Dermis microvascular lymphatic vessel endothelial cell (primary cell): ENCODE results near the gene UGT1A10. TPM values are rescaled to one million over a fixed set of nuclear protein-coding genes. Genes with fewer than 3 reads are reported as not detected.

ENCODE experiments used
- DNase-seq, 2 donors: peaks; one replicate each; pipeline versions ENCODE4 v3.0.0 to v3.0.0-alpha.2; 2010; ENCODE audit warnings: low read depth in 2 of 2
- total RNA-seq: library from RNA; depleted of rRNA; stranded (reverse); fragments of >200 nt; gene quantifications from 2 replicates; pipeline ENCODE4 v1.2.1, GENCODE V29; 2014

Gene UGT1A10
- total RNA-seq, 1 donor from 2014 or later: not detected

DNA sequence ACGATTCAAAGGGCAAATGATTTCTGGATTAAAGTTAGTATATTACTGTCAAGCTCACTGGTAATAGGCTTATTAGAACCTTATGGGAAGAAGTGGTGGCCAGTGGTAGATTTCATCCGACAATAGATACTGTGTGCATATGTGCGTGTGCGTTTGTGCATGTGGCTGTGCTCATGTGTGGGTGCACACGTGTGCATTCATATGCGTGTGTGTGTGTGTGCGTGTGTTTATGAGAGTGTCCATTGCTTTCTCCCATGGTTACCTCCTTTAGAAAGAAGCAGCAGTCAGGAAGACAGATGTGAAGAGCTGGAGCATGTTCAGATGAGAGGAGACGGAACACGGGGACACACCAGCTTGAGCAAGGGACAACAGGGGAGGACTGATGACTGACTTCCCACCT is 133.0 kb downstream of the UGT1A10 start:
- DNase-seq: no peak

DNA sequence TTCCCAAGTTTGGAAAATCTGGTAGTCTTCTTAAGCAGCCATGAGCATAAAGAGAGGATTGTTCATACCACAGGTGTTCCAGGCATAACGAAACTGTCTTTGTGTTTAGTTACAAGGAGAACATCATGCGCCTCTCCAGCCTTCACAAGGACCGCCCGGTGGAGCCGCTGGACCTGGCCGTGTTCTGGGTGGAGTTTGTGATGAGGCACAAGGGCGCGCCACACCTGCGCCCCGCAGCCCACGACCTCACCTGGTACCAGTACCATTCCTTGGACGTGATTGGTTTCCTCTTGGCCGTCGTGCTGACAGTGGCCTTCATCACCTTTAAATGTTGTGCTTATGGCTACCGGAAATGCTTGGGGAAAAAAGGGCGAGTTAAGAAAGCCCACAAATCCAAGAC is 135.9 kb downstream of the UGT1A10 start:
- no peak for DNase-seq

DNA sequence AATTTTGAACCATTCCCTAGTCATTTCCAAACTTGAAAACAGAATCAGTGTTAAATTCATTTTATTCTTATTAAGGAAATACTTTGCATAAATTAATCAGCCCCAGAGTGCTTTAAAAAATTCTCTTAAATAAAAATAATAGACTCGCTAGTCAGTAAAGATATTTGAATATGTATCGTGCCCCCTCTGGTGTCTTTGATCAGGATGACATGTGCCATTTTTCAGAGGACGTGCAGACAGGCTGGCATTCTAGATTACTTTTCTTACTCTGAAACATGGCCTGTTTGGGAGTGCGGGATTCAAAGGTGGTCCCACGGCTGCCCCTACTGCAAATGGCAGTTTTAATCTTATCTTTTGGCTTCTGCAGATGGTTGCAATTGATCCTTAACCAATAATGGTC is 136.3 kb downstream of the UGT1A10 start:
- DNase-seq: no peak

DNA sequence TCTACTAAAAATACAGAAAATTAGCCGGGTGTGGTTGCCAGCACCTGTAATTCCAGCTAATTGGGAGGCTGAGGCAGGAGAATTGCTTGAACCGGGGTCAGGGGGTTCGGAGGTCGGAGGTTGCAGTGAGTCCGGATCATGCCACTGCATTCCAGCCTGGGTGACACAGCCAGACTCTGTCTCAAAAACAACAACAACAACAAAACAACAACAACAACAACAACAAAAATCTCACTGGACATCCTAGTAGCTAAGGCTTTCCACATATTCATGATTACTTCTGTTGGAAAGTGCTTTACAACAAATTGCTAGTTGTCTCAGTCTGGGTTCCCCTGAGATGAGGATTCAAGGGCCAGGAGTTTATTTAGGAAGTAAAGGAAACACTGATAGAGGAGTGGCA is 137.6 kb downstream of the UGT1A10 start:
- no peak for DNase-seq

DNA sequence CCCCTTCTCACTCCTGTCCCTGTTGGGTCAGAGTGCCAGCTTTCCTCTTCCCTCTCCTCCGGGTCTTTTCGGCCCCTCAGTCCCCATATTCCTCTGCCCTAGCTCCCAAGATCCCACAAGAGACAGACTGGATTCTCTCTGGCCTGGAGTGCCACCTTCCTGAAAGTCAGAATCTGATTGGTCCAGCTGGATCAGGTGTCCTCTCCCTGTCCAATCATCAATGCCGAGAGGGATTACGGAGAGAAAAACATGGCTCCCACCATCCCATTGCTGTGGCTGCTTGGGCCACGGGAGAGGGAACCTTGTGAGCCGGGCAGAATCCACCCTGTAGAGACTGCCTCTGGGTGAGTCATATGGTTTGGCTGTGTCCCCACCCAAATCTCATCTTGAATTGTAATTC is 139.2 kb downstream of the UGT1A10 start:
- DNase-seq: no peak

DNA sequence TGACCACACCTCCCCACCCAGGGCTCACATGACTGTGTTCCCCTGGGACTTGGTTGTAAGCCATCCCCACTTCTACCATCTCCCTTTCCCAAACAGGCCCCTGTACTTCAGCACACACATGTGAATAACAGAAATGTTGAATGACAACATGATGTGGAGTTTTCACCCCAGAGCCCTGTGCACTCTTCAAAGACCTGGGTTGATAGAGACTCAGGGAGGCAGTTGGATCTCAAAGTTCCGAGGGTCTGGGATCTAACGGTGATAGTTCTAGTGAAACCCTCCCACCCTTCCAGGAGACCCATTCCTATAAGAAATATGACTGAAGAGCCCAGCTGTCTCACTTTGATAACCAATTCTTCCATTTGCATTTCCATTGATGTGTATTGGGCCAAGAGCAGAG is 141.8 kb downstream of the UGT1A10 start, which contains the start of gene MROH2A:
Gene MROH2A (plus strand): TSS at position 301 of the 400 bp plus-strand sequence. CDS start 1,029 bp downstream, outside the sequence.
- no peak for DNase-seq

DNA sequence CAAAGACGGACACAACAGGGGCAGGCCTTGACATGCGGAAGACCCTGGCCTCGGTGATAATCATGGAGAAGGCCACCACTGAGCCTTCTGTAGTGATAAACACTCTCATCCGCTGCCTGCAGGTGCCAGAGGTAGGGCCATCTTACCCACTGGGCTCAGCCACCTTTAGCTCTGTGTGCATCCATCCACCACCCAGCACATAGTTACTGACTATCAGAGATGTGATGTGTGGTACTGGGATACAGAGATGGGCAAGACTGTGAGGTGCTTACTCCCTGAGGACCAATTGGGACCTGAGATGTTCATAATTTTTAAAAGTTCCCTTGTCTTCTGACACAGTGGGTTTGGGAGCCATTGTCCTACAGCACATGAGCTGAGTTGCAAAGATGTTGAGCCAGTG is 143.5 kb downstream of the UGT1A10 start:
- DNase-seq: no peak

DNA sequence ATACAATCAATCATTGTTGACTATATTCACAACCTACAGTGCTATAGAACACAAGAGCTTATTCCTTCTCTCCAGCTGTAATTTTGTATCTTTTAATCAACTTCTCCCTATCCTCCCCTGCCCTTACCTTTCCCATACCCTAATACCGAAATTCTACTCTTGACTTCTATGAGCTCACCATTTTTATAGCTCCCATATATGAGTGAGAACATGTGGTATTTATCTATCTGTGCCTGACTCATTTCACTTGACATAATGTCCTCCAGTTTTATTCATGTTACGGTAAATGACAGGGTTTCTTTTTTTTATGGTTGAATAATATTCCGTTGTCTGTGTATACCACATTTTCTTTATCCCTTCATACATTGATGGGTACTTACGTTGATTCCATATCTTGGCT is 144.5 kb downstream of the UGT1A10 start:
- no peak for DNase-seq

DNA sequence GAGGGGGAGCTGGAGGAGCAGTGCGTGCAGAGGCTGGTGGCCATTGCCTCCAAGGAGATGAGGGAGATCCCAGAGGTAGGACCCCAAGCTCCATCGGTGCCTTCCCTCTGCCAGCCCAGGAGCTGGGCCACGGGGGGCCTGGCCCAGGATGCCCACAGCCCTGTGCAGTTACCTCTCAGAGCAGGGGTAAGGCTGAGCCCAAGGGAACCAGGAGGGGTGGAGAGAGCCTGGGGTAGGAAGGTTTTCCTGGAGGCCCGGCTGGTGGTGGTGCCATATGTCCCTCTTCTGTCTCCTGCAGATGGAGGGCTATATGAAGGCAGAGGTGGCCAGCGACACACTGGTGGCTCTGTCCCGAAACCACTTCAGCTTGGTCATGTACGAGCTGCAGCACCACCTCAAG is 153.3 kb downstream of the UGT1A10 start:
- DNase-seq: no peak

DNA sequence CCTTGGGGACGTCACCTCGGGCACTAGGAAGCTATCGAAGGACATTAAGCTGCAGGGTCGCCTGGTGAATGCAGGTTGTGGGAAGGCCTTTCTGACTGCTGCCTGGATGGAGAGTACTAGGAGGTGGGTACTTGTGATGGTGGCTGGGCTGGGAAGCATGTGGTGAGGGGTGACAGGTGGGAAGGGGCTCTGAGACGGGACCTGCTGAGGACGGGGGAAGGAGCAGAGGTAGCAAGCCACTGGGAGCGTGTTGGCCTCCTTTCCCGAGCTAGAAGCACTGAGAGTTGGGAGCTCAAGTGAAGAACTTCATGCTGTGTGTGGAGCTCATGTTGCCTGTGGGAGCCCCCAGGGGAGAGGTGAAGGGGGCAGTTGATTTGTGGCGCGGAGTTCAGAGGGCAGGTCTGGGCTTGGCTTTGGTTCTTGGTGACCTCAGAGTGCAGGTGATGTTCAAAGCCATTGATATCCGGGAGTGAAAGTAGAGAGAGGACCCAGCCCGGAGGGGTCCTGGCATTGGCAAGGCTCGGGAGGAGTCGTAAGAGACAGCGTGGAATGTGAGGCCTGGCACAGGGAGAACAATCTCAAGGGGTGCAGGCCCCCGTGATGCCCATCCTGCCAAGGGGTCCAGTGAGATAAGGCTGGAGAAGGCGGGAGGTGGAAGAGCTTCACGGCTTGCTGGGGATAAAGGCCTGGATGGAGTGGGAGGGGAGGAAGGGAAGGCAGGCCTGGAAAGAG is 155.1 kb downstream of the UGT1A10 start:
- no peak for DNase-seq

DNA sequence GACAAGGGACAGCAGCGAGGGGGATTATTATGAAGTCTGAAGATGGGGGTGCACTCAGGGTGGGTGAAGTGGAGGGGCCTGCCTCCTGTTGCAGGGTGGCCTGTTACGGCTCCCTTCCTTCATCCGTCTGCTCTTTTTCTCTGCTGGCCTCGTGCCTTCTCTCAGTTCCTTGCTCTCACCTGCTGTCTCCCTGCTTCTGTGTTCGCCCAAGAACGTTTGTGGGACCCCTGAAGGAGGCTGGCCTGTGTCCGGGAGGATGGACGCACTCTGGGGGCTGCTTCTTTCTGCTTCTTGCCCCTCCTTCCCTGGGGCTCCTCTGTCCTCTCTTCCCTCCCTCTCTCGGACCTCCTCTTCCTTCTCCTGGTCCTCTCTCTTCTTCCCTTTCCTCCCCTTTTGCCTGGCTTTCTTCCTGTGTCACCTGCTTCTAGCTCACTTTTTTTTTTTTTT is 155.7 kb downstream of the UGT1A10 start:
- no peak for DNase-seq

DNA sequence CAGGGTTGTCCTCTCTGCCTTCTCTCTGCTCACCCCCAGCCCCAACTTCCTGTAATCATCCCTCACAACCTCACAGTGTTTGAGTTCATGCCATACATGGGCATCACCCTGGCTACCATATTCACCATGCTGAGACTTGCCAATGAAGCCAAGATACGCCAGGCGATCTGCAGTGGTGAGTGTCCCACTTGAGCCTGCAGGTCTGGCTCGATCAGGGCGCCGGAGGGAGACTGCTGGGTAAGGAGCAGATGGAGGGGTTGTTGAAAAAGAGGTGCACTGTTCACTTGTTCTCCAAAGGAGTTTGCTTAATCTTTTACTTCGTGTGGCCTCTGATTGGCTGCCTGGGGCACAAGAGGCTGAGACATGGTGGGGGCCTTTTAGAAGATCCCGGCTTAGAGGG is 156.5 kb downstream of the UGT1A10 start:
- DNase-seq: no peak

DNA sequence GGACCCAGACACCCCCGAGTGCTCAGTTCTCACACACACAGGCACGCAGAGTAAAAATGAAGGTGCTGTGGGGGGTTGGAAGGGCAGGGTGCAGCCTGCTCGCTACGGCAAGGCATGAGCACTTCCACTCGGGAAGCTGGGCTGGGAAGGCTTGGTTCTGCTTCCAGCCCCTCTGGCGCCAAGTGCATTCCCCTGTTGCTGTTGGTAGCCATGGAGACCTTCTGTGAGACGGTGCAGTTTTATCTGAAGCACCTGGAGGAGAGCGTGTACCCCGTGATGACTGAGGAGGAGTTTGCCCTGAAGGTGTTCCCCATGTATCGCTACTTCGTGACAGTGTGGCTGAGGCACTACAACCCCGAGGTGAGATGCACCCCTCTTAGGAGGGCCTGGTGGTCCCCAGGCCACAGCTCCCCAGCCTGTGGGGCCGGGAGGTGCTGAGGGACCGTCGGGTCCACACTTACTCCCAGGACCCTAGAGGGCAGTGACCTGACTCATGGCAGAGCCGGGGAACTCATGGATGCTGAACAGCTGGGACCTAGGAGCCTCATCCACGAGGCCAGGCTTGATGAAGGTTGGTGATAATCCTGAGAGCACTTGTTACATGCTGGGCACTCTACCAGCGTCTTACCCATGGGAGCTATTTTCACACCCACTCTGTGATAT is 157.3 kb downstream of the UGT1A10 start:
- no peak for DNase-seq

DNA sequence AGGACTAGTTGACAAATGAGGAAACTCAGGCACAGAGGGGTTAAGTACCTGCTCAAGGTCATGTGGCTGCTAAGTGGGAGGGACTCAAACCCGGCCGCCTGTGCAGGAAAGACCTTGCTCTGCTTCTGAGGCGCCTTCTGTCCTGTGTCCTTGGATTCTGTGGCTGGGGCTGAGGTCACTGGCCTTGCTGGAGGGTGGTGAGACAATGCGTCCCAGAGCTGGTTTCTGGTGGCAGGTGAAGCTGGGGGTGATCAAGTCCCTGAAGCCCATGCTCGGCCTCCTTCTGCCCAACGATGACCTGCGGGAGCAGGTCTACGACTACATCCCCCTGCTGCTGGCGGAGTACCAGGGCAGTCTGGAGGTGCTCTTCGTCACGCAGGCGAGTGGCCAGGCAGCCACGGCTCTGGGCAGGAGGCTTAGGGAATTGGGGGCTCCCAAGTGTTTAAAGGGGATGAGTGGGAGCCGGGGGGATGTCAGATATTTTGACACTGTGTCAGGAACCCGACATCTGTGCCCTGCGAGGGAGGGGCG is 157.9 kb downstream of the UGT1A10 start:
- no peak for DNase-seq

DNA sequence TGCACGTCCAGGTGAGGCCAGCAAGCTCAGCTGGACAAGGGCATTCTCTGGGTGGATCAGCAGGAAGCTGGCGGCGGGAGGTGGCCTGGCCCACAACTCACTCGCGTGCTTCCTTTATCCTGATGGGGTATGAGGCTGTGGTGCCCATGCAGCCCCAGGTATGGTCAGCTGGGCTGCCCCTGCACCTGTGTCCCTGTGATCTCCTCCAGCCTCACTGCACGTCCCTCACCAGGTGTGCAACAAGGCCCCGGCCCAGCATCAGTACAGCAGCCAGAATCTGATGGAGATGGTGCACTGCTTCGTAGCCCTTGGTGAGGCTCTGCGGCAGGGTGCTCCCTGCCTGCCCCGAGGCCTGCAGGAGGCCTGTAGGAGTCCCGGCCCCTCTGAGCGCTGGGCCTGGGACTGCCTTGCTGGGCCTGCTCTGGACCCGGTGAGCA is 159.5 kb downstream of the UGT1A10 start:
- no peak for DNase-seq

DNA sequence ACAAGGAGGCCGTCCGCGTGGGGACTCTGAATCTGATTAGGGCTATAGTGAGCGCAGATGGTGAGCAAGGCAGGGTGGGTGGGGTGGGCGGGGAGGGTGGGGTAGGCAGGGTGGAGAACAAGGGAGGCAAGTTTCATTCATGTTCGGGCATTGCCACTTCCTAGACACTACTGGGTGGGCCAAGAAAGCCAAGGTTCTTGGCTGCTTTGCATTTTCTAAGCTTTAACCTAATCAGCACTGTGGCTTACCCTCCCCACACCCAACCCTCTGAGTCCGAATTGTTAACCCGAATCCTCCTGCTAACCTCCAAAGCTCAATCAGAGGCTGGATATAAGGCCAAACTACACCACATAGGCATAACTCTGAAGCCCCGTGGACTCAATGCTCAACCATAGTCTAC is 160.0 kb downstream of the UGT1A10 start:
- DNase-seq: no peak

DNA sequence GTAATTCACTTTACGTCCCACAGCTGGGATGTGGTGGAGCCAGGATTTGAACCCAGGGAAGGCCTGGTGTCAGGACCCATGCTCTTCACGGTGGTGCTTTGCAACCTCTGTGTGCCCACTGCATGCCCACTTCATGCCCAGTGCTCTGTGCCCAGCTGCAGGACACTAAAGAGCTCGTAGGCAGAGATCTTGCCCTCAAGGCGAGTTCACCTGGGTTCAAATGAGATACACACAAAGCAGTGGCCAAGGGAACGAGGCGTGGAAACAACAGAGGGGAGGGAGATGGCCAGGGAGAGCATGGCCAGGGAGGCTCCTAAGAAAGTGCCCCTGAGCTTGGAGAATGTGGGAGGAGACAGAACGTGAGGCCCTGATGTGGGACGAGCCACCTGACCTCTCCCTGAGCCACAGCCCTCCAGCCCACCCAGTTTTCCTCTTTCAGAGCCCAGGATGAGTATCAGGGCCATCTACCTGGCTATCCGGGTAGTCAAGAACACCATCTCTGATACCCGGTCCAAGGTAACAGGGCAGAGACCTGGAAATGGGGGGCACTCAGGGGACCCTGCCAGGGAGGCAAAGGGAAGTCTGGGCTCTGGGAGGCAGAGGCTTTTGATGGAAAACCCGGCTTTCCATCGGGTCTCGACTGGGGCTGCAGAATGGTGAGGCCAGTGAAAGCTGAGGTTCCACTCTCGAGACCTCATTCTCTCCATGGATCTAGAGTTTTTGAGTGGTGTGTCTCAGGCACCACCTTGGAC is 162.3 kb downstream of the UGT1A10 start:
- DNase-seq: no peak

DNA sequence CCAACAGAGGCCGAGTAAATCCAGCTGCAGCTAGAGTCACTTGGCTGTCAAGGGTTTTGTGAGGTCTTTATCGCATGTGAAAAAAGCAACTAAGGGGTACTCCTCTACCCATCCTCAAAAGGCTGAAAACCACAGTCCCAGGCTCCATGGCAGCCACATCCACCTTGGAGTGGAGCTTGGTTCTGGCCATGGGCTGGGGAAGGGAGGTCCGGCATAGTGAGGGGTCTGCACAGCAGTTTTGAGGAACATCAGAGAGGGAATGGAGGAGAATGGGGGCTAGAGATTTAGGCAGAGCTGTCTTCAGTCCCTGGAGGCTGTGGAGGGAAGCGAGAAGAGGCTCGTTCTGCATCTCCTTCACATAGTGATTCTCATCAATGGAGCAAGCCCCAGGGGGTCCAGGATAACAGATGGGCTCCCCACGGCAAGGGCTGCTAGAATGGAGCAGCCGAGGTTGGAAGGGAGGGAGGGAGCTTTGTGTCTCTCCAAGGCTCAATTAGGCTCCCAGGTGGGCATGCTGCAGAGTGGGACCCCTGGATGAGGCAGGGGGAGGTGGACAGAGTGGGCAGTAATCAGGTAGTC is 162.9 kb downstream of the UGT1A10 start:
- no peak for DNase-seq

DNA sequence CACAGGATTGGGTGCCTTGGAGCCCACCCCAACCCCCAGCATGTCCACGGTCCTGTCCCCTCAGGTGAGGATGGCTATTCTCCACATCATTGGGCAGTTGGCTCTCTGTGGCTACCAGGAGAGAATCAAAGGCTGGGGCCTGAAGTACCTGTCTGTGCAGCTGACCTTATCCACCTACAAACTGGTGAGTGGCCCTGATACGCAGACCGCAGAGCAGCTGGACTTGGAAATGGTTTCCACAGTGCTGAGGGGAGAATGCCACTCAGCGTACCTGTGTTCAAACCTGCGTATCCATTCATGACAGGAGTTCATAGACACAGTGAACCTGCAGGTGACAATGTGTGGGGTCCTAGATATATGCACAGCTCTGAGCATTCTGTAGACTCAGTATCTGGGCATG is 163.5 kb downstream of the UGT1A10 start:
- DNase-seq: no peak

DNA sequence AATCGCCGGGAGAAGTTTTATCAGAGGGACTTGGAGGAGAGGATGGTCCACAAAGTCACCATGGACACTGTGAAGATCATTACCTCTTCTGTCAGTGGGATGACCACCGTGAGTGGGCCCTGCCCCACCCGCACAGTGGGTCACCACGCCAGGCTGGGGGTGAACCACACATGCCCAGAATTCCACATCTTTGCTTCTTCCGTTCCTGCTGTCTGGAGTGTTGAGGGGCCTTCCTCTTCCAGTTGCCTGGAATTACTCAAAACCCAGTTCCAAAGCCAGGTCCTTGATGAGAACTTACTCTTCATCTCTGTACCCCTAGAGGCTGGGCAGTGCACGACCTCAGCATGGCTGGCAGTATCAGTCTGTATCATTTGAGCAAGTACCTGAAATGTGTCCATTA is 164.0 kb downstream of the UGT1A10 start:
- DNase-seq: no peak

DNA sequence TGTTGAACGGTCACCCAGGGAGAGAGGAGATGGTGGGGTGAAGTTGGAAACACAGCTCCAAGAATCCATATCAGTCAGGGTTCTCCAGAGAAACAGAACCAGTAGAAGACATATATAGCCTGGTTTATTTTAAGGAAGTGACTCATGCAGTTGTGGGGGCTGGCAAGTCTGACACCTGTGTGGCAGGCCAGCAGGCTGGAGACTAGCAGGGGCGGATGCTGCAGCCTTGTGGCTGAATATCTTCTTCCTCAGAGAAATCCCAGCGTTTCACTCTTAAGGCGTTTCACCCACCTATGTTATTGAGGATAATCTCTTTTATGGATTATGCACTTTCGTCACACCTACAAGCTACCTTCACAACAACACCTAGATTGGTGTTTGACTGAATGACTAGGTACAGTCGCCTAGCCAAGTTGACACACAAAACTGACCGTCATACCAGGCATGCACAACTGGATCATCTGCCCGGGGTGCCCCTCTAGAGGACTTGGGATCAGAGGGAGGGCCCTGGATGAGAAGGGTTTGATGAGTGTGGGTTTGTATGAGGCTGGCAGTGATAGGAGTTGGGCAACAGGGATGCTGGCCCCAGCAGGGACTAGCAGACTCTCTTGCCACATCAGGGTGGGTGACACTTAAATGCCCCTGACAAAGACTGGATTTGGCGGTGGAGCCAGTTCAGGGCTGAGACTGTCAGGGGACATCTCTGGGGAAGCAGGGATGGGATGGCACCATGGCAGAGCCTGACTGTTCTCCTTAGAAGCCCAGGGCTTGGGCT is 165.3 kb downstream of the UGT1A10 start:
- no peak for DNase-seq
